Measurements from ENCODE around the gene TARS3.

DNA sequence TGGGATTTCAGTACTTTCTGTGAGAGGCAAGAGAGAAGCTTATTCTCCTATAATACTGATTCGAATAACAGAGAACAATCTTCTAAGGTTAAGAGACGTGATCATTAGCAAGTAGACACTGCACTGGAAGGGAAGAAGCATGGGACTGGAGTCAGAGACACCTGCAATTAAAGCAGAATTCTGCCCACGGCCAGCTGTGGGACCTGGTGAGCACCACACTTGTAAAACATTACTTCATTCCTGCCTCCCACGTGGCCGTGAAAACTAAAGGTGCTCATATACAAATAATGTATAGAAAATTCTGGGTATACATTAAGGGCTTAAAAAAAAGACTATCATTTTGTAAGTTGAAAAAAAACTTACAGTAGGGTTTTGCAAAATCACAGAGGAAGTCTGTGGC is 74.1 kb downstream of the TARS3 start:
- TF ChIP-seq POLR2A (IDR thresholded peaks at IDR 0.05; ENCODE audit: low read length) (no peak), GATA1 (IDR thresholded peaks at IDR 0.05; ENCODE audit: low read depth, low read length) (no peak)
